RWPE1 (cell line): ENCODE measurements around the gene HOXB2.

Experiments used
- CTCF ChIA-PET: fragments of 350-600 bp; sonication (Branson Sonifier 250); formaldehyde crosslinking; extraction: SDS; loops from one replicate; lab custom pipeline; 2021; lab: Yijun Ruan, JAX
- POLR2A ChIA-PET: fragments of 400-600 bp; formaldehyde crosslinking; extraction: SDS; loops from one replicate; lab custom pipeline; 2020; ENCODE audit warnings: antibody characterized with exemption; ENCODE audit not compliant: low non-redundant PET; lab: Yijun Ruan, JAX
- DNase-seq: peaks from one replicate; pipeline ENCODE4 v3.0.0; 2012; ENCODE audit warnings: low spot score
- H3K27ac ChIP-seq: fragments of 450-650 bp; 2 replicates; pipeline ENCODE4 v1.5.1; 2017
- CTCF ChIP-seq: fragments of 450-650 bp; conservative IDR thresholded peaks from 2 replicates; pipeline ENCODE4 v1.5.1; 2017; ENCODE audit warnings: low read depth, mild to moderate bottlenecking

The HOXB2 gene

GRCh38 chr17:48545022-48545375 is at the start of gene HOXB2:
HOXB2 (minus strand) TSS chr17:48545109; CDS start chr17:48544911, 198 bp downstream.
- H3K27ac ChIP-seq: no peak within 1 kb of the TSS
- CTCF ChIA-PET: no interaction called here
- DNase-seq: no peak
- POLR2A ChIA-PET: no interaction called here
- no peak for TF ChIP-seq CTCF

- no peak overlapping the region for H3K27ac ChIP-seq
- no peak for DNase-seq
- POLR2A ChIA-PET: no interaction called here
- no peak for TF ChIP-seq CTCF
- CTCF ChIA-PET: interaction anchor here (0.7 kb wide), 1 partner anchor 141 kb away, joined by 3 read pairs; no protein-coding TSS in a partner anchor
These were observed 49.1 kb upstream of the HOXB2 start for GRCh38 chr17:48593840-48594537.

- DNase-seq: no peak
- CTCF ChIA-PET: interaction anchor here (0.7 to 1.4 kb wide), 2 partner anchors 9 to 450 kb away, joined by 3 to 4 read pairs; no protein-coding TSS in a partner anchor
- no peak for TF ChIP-seq CTCF
- POLR2A ChIA-PET: no interaction called here
- no peak within 1 kb of the TSS for H3K27ac ChIP-seq
These were observed 48.4 kb upstream of the HOXB2 start, which contains the start of gene HOXB5 for GRCh38 chr17:48593126-48593829. HOXB5 (minus strand) TSS chr17:48593779; CDS start chr17:48593682, 97 bp downstream.

- TF ChIP-seq CTCF: no peak
- no peak for DNase-seq
- ChIA-PET POLR2A (no interaction called here), CTCF (interaction anchor here (0.7 to 1.4 kb wide), 2 partner anchors 10 to 449 kb away, joined by 3 to 4 read pairs; no protein-coding TSS in a partner anchor)
- no peak overlapping the region for H3K27ac ChIP-seq
These were observed 47.7 kb upstream of the HOXB2 start for GRCh38 chr17:48592577-48592976.

GRCh38 chr17:48592057-48592514 is 47.2 kb upstream of the HOXB2 start:
- DNase-seq: no peak
- CTCF ChIA-PET: interaction anchor here (1.4 kb wide), 1 partner anchor 10 kb away, joined by 4 read pairs; no protein-coding TSS in a partner anchor
- POLR2A ChIA-PET: no interaction called here
- H3K27ac ChIP-seq: no peak overlapping the region
- no peak for TF ChIP-seq CTCF

GRCh38 chr17:48591255-48592056 is 46.5 kb upstream of the HOXB2 start:
- no peak for DNase-seq
- ChIA-PET POLR2A (no interaction called here), CTCF (interaction anchor here (0.7 to 1.4 kb wide), 2 partner anchors 11 to 374 kb away, joined by 4 to 8 read pairs; no protein-coding TSS in a partner anchor)
- no peak overlapping the region for H3K27ac ChIP-seq
- TF ChIP-seq CTCF: no peak
